Ureter (tissue), 1 donor: ENCODE data around the gene KYAT1. TPM values are rescaled to one million over a fixed set of nuclear protein-coding genes. Genes with fewer than 3 reads are reported as not detected.
"Not testable (repeated sequence)": the region's sequence is repeated elsewhere in the genome, so short reads cannot be mapped to it uniquely, and the experiment has no call there.

Experiments
- DNase-seq: peaks from one replicate; pipeline ENCODE4 v3.0.0-alpha.2; 2020; ENCODE audit warnings: low spot score
- total RNA-seq: library from RNA; stranded (reverse); gene quantifications from one replicate; pipeline ENCODE4 v1.2.4, GENCODE V29; 2023
- donor health status: DM: yes; HTN: yes; CAD: no.

The KYAT1 gene
- total RNA-seq, 1 donor from 2014 or later: 13.0 TPM

GRCh38 chr9:128885376-128885775, 3.6 kb upstream of the KYAT1 start:
- no peak for DNase-seq

DNA sequence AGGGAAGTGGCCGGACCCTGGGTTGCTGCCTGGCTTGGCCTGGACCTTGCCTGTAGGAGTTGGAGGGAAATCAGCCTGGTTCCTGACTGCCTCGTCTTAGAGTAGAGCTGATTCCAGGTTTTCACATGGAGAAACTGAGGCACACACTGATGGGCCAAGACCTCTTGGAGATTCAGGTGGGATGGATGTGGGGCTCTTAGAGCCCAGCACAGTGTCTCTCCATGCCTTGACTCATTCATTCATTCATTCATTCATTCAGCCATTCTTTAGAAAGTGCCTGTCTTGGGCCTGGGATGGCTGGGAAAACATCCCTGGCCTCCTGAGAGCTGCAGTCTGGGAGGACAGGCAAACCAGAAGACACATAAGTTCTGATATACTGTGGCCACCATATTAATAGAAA, 2.4 kb upstream of the KYAT1 start:
- no peak for DNase-seq

DNA sequence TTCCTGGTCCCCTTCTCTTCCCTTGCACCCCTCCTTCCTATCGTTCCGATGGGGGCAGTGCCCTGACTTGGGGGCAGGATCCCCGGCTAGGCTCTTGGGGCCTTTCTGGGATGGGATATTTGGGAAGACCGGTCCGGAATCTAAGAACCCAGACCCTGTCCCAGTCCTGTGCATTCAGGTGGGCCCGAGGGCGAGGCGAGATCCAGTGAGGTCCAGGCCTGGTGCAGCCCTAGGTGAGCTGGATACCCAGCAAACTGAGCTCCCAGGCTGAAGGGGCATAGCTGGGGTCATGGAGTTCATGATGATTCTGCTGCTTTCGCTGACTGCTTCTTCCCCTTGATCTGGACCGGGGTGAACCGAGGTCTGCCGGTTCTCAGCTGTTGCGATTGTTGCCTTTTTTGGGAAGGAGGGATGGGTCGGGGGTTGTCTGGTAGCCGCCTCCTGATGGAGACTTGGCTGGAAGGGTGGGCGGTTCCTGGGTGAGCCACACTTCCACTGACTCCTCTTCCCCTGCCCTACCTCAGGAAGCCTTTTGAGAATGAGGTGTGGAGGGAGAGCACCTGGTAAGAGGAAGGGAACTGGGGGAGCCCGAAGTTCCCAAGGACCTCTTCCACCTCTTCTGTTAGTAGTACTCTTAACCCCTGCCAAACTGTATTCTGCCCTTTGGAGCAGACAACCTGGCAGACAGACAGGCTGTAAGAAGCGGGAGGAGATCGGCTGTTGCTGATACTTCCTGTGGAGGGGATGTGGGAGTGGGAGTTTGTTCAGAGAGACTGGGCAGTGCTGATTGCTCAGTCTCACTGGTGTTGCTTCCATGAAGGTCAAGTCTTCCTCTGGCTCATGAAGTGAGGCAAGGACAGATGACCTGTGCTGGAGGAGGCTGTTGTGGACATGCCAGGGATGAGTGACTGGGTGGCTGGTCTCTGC, 1.2 kb upstream of the KYAT1 start:
- no peak for DNase-seq

DNA sequence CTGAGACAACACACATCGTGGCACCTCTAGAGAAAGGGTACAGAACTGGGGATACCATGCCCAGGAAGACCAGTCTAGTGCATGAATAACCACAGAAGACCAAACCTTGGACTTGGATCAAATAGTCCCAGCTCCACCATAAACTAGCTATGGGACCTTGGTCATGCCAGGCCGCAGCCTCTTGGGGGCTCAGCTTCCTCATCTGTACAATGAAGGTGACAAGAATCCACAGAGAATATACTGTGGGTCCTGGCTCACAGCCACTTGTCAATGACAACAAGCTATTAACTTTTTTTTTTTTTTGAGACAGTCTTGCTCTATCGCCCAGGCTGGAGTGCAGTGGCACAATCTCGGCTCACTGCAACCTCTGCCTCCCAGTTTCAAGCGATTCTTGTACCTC, 3.9 kb downstream of the KYAT1 start:
- no peak for DNase-seq

- DNase-seq: not testable (repeated sequence)
Observed at GRCh38 chr9:128870941-128871265, 10.8 kb downstream of the KYAT1 start.

DNA sequence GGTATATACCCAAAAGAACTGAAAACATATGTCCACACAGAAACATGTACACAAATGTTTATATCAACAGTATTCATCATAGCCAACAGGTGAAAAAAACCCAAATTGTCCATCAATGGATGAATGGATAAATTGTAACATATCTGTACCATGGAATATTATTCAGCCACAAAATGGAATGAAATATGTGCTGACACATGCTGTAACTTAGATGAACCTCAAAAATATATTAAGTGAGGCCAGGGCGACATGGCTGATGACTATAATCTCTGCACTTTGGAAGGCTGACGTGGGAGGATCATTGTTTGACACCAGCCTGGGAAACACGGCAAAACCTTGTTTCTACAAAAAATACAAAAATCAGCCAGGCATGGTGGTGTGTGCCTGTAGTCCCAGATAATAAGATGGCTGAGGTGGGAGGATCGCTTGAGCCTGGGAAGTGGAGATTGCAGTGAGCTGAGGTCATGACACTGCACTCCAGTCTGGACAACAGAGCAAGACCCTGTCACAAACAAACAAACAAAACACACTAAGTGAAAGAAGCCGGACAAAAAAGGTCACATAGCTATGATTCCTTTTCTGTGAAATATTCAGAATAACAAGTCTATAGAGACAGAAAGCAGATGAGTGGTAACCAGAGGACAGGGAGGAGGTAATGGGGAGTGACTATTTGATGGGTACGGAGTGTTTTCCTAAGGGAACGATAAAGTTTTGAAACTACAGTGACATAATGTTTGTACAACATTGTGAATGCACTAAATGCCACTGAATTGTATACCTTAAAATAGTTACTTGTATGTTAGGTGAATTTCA, 11.4 kb downstream of the KYAT1 start:
- DNase-seq: no peak

GRCh38 chr9:128863647-128864046, 18.1 kb downstream of the KYAT1 start:
- DNase-seq: peak; percentile 77

DNA sequence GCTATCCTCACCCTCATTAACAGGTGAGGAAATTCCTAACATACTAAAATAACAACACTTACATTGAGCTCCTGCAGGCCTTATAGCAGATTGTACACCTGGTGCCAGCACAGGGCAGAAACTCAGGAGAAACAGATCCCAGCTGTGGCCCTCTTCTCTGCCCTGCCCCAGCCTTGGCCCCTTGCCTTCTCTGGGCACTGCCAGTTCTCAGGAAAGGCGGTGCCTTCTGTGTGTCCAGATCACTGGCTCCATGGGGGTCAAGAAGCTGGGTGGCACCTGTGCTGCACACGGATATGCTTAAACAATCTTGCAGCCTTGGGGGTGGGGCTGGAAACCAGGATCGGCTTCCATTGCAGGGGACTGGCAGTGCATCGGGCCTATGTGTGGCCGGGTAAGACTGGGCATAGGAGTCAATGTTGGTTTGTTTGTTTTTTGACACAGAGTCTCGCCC, 19.3 kb downstream of the KYAT1 start:
- no peak for DNase-seq

- DNase-seq: no peak
Observed at GRCh38 chr9:128861501-128861900, 20.2 kb downstream of the KYAT1 start.

- DNase-seq: no peak
Observed at GRCh38 chr9:128860937-128861336, 20.8 kb downstream of the KYAT1 start.

GRCh38 chr9:128858476-128858875, 23.3 kb downstream of the KYAT1 start:
- not testable (repeated sequence) for DNase-seq

DNA sequence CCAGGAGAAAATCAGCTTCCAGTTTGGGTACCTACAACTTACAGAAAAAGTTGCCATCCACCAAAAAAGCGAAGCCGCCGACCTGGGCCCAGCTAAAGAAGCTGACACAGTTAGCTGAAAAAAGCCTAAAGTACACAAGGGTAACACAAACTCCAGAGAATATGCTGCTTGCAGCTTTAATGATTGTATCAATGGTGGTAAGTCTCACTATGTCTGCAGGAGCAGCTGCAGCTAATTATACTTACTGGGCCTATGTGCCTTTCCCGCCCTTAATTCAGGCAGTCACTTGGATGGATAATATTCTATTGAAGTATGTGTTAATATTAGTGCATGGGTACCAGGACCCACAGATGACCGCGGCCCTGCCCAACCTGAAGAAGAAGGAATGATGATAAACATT, 27.3 kb downstream of the KYAT1 start:
- not testable (repeated sequence) for DNase-seq

GRCh38 chr9:128852646-128853045, 29.1 kb downstream of the KYAT1 start:
- DNase-seq: not testable (repeated sequence)

DNA sequence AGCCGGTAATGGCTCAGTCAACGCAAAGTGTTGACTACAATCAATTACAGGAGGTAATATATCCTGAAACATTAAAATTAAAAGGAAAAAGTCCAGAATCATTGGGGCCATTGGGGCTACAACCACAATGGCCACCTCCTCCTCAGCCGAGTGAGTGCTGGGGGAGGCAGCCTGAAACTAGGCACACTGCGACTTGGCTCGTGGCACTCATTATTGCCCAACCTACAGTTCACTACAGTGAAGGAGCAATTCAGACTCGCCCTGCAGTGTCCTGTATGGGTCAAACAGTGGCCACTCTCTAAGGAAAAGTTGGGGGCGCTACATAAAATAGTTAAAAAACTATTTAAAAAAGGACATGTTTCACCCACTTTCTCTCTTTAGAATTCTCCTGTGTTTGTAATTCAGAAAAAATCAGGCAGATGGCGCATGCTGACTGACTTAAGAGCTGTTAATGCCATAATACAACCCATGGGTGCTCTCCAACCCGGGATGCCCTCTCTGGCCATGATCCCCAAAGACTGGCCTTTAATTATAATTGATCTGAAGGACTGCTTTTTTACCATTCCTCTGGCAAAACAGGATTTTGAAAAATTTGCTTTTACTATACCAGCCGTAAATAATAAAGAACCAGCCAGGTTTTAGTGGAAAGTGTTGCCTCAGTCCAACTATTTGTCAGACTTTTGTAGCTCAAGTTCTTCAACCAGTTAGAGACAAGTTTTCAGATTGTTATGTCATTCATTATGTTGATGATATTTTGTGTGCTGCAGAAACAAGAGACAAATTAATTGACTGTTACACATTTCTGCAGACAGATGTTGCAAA, 29.8 kb downstream of the KYAT1 start:
- DNase-seq: not testable (repeated sequence)

DNA sequence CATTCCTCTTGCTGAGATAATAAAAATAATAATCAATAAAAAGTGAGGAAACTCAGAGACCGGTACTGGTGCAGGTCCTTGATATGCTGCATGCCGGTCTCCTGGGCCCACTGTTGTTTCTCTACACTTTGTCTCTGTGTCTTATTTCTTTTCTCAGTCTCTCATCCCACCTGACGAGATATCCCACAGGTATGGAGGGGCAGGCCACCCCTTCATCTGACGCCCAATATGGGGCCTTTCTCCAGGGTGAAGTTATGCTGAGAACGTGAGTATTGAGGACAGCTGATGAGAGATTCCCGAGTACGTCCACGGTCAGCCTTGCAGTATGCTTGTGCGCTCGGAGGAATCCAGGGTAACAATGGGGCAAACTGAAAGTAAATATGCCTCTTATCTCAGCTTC, 30.7 kb downstream of the KYAT1 start:
- DNase-seq: not testable (repeated sequence)

- no peak for DNase-seq
Observed at GRCh38 chr9:128847803-128848202, 33.9 kb downstream of the KYAT1 start.

DNA sequence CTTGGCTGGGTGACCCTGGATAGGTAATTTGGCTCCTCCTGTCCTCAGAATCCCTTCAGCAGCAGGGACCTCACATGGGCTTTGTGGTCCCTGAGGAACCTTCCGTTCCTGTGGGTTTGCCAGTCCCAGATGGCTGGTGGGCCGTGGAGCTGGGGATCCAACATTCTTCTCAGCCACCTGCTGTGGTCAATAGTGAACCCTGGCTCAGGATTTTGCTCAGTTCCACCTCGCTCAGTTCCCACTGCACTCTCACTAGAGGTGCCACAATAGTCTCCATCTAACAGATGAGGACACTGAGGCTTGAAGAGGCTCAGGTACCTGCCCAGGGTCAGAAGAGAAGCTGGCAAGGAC, 35.1 kb downstream of the KYAT1 start:
- no peak for DNase-seq

DNA sequence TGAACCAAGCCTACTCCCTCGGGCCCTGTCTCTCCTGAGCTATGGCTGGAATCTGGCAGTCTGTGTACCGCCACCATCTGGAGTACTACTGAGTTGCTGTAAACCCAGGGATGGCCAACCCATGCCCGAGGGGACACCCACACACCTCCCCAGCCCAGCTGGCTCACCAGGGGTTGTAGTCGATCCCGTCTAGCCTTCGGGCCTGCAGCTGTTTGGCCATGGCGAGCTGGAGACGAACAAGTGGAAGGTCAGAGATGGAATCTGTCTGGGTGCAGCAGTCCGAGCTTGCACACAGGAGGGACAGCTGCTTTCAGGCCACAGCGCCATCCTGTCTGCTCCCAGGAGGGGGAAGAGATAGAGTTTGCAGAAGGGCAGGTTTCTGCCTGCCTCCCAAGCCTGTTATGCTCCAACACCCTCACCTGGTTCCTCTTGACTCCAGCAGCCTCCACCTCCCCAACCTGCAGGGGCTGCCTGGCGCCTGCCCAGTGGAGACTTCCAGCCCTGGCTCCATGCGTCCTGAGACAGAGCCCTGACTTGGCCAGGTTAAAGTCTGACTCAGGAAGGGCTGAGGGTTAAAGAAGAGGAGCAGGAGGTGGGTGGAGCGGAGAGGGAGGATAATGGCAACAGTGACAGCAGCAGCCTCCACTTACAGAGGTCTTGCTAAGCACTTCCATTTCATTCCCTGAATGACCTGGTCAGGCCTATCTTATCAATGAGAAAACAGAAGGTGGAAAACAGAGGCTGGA, 36.4 kb downstream of the KYAT1 start:
- DNase-seq: peak; percentile 63

DNA sequence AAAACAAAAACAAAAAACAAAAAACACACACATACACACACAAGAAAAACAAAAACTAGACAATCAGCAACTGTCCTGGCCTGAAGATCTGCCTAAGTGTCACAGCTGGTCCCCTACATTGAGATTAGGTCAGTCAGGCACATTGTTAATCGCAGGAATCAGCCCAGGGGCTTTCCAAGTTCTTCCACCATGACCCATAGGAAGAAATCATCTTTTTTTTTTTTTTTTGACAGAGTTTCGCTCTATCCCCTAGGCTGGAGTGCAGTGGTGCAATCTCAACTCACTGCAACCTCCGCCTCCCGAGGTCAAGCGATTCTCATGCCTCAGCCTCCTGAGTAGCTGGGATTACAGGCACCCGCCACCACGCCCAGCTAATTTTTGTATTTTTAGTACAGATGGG, 38.6 kb downstream of the KYAT1 start:
- not testable (repeated sequence) for DNase-seq

GRCh38 chr9:128841694-128842492, 39.9 kb downstream of the KYAT1 start:
- no peak for DNase-seq
